Measurements from ENCODE around the gene DNAJC5.
A peak's percentile ranks its signal among the peaks of the same experiment; 100 is the strongest.
"Not testable (repeated sequence)": the region's sequence is repeated elsewhere in the genome, so short reads cannot be mapped to it uniquely, and the experiment has no call there.

The DNAJC5 gene

GRCh38 chr20:63969838-63970713 lies 75.2 kb downstream of the DNAJC5 start, which contains the start of gene ZNF512B:
TSS of gene ZNF512B (minus strand) at chr20:63969930. CDS start at chr20:63967950, 1,980 bp downstream.
- peak; percentile 71 for DNase-seq

- no peak for DNase-seq
These were observed 75.9 kb downstream of the DNAJC5 start for GRCh38 chr20:63970714-63971431.

- DNase-seq: not testable (repeated sequence)
These were observed 77.0 kb downstream of the DNAJC5 start for GRCh38 chr20:63971960-63972311.

GRCh38 chr20:63972312-63973159 lies 77.6 kb downstream of the DNAJC5 start:
- no peak for DNase-seq

- no peak for DNase-seq
These were observed 78.2 kb downstream of the DNAJC5 start for GRCh38 chr20:63973160-63973479.

GRCh38 chr20:63973636-63974401 lies 78.9 kb downstream of the DNAJC5 start:
- peak; percentile 75 for DNase-seq

GRCh38 chr20:63974402-63975200 lies 79.7 kb downstream of the DNAJC5 start:
- peak; percentile 99 for DNase-seq

- not testable (repeated sequence) for DNase-seq
These were observed 81.6 kb downstream of the DNAJC5 start for GRCh38 chr20:63976511-63976910.

GRCh38 chr20:63976980-63977738 lies 82.2 kb downstream of the DNAJC5 start:
- DNase-seq: no peak

- DNase-seq: no peak
These were observed 82.9 kb downstream of the DNAJC5 start for GRCh38 chr20:63977739-63978276.

- peak; percentile 65 for DNase-seq
These were observed 83.6 kb downstream of the DNAJC5 start for GRCh38 chr20:63978319-63979228.

- no peak for DNase-seq
These were observed 84.3 kb downstream of the DNAJC5 start for GRCh38 chr20:63979229-63979556.

- peak; percentile 79 for DNase-seq
These were observed 84.8 kb downstream of the DNAJC5 start, which contains the start of gene SAMD10 for GRCh38 chr20:63979557-63980316. TSS of gene SAMD10 (minus strand) at chr20:63979642. CDS start at chr20:63979467, 175 bp downstream.

GRCh38 chr20:63980317-63980805 lies 85.4 kb downstream of the DNAJC5 start:
- no peak for DNase-seq

- peak; percentile 97 for DNase-seq
These were observed 86.1 kb downstream of the DNAJC5 start, which contains the start of gene PRPF6 for GRCh38 chr20:63980806-63981728. TSS of gene PRPF6 (plus strand) at chr20:63981132. CDS start at chr20:63981246, 114 bp downstream.

GRCh38 chr20:63982937-63983336 lies 88.0 kb downstream of the DNAJC5 start:
- DNase-seq: no peak
